ENCODE results near the gene KCNT1.

- TF ChIP-seq CTCF (IDR thresholded peaks at IDR 0.05) (no peak), POLR2A (IDR thresholded peaks at IDR 0.05) (no peak)
These were observed 39.6 kb downstream of the KCNT1 start for GRCh38 chr9:135741276-135742219.
